Ovary (tissue), 3 donors: ENCODE data around the gene LRP1B.

Experiments used
- CTCF ChIP-seq, 3 donors: fragments of 450-650 bp in 2 of 3; fragments of 200-600 bp in 1 of 3; IDR thresholded peaks; one replicate each; pipeline versions ENCODE4 v1.5.1 to v1.8.0; 2016 to 2022; ENCODE audit warnings: antibody characterized with exemption in 3 of 3, mild to moderate bottlenecking in 1 of 3
- POLR2A ChIP-seq: fragments of 450-650 bp; IDR thresholded peaks from one replicate; pipeline ENCODE4 v1.6.1; 2017; ENCODE audit warnings: antibody characterized with exemption, mild to moderate bottlenecking, moderate library complexity
- donor health status: DM: no; HTN: no; CAD: no.

GRCh38 chr2:141889788-141890187 is 241.0 kb downstream of the LRP1B start:
- TF ChIP-seq CTCF (IDR thresholded peaks at IDR 0.05) (no peak), POLR2A (no peak)
